Vagina (tissue), 2 donors: Measurements from ENCODE around the gene ABCB1.

Source experiments
- CTCF ChIP-seq, 3 experiments: fragments of 450-650 bp in 2 of 3; fragments of 200-600 bp in 1 of 3; sonication (generic) in 1 of 3; IDR thresholded peaks; one replicate each; pipeline ENCODE4 v1.5.1; 2017 to 2019; ENCODE audit warnings: antibody characterized with exemption in 3 of 3, mild to moderate bottlenecking in 2 of 3, moderate library complexity in 2 of 3
- POLR2AphosphoS5 ChIP-seq, 2 donors: sonication (generic); formaldehyde crosslinking; IDR thresholded peaks; one replicate each; pipeline ENCODE4 v1.9.0; 2017; ENCODE audit warnings: antibody characterized with exemption in 2 of 2, mild to moderate bottlenecking in 2 of 2, low read depth in 1 of 2; ENCODE audit not compliant: insufficient read depth in 1 of 2

GRCh38 chr7:87600130-87601124, at the start of gene ABCB1:
- TF ChIP-seq CTCF (IDR thresholded peaks at IDR 0.05) (no peak), POLR2AphosphoS5 (IDR thresholded peaks at IDR 0.05; ENCODE audit: insufficient read depth in 1 of 2, low read depth in 1 of 2) (peak in 1 of 2 donors; percentile 59)
